T-helper 1 cell (primary cell): ENCODE data around the gene PSMB11.

Experiments used
- DNase-seq, 5 donors: peaks; one replicate each; pipeline ENCODE4 v3.0.0-alpha.2; 2012 to 2020

PSMB11 gene

DNA sequence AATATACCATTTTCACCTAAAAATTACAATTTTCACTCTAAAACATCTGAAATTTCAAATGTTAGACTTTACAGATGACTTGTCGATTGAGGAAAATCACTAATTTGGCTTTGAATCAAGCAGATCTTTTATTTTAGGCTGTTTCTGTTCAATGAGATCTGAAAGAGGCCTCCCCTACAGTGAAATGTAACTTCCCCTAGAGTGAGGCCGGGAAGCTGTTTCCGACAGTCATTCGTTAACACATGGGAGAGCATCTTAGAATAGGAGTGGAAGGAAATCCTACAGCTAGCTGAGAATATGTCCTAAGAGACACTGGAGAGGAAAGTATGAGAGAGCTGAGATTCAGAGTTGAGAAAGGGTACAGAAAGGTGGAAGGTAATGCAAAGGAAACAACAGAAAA is 26.4 kb upstream of the PSMB11 start:
- no peak for DNase-seq

DNA sequence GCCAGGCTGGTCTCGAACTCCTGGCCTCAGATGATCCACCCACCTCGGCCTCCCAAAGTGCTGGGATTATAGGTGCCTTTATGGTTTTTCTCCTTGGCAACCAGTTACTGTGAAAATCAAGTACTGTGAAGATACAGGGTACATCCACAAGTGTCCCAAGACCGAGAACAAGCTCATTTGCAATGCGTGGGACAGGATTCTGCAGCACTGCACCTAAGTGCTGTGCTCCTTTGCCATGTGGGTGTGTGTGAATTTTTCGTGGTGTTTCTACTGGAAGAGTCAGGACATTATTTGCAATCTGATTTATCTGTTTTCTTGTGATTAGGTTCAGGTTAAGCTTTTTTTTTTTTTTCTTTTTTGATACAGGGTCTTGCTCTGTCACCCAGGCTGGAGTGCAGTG is 24.9 kb upstream of the PSMB11 start:
- no peak for DNase-seq

DNA sequence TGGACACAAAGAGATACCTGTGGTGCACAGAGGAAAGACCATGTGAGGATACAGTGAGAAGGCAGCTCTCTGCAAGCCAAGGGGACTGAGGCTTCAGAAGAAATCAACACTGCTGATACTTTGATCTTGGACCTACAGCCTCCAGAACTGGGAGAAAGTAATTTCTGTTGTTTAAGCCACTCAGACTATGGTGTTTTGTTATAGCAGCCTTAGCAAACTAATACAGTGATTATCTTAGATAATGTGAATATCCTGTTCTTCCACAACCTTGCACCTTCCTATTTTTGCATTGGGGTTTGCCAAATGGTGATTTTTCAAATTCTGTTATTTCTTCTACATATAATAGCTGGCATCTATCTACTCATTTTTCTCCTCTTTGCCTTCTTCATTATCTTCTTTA is 23.9 kb upstream of the PSMB11 start:
- DNase-seq = no peak

DNA sequence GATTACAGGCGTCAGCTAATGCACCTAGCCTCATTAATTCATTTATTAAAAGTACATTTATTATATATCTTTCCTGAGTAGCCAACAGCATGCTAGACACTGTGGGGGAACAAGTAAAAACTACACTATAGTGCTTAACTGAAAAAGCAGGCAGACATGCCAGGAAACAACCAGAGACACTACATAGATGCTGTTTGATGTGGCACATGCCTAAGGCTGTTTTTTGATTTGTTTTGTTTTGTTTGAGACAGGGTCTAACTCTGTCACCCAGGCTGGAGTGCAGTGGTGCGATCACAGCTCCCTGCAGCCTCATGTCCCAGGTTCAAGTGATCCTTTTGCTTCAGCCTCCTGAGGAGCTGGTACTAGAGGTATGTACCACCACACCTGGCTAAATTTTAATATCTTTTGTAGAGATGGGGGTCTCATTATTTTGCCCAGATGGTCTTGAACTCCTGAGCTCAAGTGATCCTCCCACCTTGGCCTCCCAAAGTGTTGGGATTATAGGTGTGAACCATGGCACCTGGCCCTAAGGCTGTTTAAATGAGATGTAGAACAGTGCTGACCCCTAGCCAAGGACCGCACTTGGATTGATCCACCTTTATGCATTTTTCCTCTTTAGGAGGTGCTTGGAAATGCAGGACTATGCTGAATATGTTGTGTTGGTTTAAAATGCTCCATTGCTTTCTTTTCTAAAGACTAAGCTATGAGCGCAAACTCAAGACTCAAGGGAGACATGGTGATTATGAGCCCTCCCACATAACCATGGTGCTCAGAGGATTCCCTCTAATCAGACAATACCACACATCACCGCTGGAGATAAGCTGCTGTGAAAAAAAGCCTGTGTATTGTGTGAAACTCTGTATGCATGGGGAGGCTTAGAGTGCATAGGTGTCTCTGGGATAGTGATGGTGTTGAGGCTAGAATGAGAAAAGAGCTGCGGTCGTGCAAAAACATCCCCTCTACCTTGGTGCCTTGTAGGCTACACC is 21.6 kb upstream of the PSMB11 start:
- DNase-seq = no peak

DNA sequence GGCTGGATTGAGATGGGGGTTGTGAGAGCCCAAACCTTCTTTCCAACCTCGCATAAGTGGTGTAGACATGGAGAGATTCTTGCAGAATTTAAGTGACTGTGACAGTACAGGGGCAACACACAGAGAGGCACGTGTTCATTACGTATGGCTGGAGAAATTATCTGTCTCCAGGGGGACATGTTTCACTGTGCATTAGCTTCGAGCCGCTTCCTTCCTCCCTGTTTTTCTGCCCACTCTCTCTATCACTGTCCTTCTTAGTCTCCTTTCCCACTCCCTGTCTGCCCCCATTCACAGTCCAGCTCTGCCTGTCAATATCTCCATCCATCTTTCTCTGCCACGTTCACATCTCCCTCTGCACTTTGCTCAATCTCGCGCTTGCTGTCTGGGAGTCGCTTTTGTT is 20.6 kb upstream of the PSMB11 start:
- DNase-seq = no peak

DNA sequence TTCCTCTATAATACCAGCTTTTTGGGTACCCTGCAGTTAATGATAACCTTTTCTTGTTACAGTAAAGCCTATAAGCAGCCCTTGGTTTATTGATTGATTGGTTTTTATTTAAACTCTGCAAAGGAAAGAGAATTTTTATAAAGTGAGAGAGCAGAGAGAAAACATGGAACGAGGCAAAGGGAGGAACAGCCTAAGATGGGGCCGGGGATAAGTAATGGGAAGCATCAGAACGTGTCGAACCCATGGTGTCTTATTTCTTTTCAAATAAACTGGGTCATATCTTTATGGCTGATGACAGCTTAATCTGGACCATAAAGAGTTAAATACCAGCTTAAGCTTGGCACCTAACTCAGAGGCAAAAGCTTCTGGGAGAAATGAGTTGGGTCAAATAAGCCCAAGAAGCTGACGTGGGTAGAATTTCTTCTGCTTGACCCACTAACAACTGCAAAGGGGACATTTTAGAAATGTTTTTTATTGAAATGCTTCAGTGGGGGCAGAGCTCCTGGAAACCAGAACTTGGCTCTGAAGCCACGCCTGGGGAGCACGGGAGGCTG is 20.0 kb upstream of the PSMB11 start:
- no peak for DNase-seq

DNA sequence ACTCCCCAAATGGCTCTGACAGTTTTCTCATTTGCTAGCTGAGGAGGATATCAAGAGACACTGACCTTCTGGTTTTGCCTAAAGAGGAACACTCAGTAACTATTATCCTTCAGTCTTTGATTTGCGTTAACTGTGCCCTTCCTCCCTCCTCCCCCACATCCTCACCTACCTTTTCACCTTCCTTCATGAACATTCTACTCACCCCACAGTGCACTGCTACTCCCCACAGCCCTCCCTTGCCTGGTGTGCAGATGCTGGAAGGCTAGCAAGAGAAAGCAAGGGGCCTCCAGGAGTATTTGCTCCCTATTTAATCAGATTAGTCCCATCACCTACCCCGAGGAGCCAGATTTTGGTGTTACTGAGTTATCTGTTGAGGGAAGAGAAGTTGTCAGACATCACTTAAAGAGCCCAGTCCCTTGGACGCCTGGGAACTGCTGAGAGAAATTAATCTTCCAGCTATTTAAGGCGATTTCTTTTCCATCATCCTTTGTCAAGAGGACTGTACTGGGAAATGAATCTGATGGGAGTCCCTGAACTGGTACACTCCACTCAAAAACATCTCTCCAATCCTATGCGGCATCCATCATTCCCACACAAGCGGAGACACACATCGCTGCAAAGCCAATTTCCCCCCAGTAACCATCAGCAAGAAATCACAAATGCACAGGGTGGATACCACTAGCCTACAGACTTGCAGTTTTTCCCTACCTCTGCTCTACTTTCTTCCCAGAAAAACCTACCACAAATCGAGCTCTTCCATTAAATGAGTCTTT is 18.8 kb upstream of the PSMB11 start:
- DNase-seq = no peak

DNA sequence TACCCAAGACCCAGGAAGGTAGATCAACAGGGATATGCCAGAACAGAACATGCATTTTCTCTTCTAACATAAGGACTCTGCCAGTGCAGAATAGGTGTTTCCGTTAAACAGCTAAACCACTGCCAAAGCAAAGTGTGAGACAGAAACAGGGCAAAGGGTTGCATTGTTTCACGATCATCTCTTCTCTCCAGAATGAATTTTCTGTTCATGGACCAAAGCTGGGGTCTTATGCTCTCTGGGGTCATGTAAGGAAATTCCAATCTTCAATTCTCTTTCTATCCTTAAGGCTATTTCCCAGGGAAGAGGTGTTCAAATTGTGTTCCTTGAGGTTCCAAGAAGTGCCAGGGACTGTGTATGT is 18.2 kb upstream of the PSMB11 start:
- no peak for DNase-seq

DNA sequence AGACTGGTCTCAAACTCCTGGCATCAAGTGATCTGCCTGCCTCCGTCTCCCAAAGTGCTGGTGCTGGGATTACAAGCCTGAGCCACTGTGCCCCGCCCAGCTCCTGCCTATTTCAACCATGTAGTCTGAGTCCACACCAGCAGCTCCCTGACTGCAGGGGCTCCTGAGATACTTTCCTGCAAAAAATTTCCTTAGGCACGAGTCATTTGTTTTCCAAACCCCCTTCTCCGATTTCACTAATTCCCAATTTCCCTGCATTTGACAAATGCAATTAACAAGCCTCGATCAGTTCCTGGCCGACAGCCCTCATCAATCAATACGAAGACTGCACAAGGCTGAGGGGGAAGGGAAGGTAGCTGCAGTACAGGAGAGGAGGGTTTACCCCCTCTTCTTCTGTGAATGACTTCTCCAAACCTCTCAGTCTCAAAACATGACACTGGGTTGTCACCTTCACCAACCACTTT is 17.4 kb upstream of the PSMB11 start:
- no peak for DNase-seq

DNA sequence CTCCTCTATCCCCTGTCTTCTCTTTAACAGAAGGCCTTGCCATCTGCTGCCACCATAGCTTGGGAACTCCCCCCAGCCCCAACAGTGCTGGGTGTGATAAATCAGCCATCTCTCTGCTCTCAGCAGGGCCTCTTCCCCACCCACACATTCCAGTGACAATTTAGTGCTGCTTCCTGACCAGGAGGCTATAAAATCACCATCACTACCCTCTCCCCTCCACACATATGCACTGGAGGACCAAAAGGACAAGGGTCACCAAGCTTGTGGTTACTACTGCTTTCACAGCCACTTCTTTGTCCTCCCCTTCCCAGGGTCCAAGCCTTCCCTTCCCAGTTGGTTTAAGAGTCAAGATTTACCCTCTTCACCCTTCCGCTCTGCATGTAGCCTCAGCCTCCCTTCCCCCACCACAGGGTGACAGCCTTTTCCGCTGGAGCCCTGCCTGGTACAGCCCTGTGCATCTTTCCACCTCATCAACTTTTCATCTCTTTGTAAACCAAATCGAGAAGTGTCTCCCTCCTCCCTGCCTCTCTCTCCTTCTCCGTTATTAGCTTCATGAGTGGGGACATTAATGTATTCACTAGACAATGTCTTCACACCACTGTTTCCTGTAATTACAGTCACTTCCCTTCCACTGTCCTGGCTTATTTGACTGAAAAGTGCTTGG is 16.7 kb upstream of the PSMB11 start:
- no peak for DNase-seq

DNA sequence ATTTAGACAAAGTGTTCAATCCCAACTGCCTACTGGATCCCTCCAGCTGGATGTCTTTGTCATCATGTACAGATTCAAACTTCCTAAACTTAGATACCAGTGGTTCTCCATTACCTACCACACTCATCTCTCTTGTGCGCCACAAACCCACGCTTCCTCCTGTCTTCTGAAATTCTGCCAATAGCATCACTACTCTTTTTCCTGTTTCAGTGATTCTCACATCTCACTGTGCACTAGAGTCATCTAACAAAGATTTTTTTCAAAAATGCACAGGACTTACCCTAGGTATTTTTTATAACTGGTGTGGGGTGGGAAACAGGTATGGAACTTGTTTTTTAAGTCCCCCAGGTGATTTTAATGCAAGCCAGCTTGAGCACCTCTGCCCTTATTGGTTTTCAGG is 13.2 kb upstream of the PSMB11 start:
- peak in 2 of 5 donors; percentile 8 to 27 for DNase-seq

DNA sequence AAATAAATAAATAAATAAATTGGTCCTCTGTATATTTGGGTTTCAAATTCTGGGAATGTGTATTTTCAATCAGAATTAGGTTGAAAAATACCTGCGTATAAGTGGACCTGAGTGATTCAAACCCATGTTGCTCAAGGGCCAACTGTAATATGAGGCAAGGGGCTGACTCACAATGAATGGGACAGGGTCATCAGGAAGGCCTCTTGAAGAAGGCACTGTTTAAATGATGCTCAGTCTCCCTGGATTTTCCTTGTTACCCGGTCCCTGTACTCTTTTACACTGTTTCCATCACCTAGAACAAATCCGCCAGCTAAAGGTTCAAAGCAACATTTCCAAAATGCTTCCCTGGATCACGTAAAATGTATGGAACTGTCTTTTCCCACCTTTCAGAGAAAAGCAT is 11.1 kb upstream of the PSMB11 start:
- no peak for DNase-seq

DNA sequence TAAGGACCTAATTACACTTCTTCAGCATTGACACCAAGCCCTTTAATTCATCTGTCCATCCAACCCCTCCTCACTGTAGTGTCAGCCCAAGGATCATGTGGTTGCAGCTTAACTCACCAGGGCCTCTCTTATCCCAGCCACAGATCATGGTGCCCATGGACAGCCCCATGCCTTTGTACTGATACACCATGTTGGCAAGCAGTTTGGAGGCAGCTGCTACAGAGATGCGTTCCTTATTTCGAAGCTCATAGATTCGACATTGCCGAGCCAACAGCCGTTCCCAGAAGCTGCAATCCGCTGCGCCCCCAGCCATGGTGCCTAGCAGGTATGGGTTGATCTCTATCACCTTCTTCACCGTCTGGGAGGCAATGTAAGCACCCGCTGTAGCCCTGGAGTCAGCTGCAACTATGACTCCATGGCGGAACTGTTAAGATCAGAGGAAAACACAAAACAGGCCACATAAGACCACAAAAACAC is 8.7 kb upstream of the PSMB11 start:
- no peak for DNase-seq

DNA sequence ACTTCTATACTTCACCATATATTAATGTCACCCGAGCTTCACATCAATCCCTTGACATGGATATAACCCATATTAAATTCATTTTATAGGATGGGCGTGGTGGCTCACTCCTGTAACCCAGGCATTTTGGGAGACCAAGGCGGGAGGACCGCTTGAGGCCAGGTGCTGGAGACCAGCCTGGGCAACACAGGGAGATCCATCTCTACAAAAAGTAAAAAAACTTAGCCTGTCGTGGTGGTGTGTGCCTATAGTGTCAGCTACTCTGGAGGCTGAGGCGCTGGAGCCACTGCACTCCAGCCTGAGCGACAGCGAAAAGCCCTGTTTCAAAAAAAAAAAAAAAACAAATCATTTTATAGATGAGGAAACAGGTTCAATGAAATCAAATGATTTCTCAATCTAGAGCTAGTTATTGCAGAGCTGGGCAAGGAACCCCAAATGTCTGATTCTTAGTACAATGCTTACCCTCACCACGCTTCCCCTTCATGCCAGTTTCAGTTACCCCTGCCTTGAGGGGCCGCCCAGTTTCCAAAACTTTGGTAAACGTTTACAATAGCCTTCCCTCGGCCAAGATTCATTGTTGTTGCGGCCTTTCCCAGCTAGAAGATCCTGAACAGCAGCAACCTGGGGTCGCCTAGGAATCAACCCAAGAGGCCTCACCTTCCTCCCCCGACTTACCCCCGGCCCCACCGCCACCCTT is 8.1 kb upstream of the PSMB11 start:
- DNase-seq = no peak

DNA sequence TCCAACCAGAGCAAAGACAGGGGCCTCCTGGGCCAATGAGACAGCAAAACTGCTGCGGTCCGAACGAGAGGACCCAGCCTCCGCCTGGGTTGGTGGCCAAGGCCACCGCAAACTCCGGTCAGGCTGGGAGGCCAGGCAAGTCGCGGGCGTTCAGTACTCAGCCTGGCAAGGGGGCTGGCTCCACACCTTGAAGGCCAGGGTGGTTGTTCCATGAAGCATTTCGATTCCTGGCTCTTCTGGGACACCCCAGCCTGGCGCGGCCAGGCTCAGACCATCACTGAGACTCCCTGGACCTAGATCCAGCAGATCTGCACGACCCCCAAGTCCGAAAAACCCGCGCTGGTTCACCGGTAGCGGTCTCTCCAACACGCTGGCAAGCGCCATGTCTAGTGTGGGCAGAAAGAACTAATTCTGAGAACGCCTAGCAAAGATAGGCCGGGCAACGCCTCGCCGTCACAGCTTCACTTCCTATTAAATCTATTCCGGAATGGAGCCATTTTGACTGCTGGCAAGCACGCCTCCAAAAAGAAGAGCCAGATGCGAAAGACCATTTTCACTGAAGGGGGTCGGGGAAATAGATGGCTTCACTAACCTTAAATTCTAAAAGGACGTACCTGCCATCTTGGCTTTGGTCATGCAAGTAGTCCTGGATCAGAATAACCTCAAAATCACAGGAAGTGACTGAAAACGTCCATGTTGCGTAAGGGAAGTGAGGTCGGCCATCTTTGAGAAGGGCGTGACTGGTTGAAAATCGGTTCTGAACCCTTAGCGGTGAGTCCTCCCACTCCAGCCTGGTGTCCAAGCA is 7.3 kb upstream of the PSMB11 start, which contains the start of gene PSMB5:
Gene PSMB5, minus strand, starts transcription at position 403 of the 805 bp plus-strand sequence. Its CDS starts 19 bp downstream, at position 384.
- peak; percentile 67 to 96 (median 81) for DNase-seq

DNA sequence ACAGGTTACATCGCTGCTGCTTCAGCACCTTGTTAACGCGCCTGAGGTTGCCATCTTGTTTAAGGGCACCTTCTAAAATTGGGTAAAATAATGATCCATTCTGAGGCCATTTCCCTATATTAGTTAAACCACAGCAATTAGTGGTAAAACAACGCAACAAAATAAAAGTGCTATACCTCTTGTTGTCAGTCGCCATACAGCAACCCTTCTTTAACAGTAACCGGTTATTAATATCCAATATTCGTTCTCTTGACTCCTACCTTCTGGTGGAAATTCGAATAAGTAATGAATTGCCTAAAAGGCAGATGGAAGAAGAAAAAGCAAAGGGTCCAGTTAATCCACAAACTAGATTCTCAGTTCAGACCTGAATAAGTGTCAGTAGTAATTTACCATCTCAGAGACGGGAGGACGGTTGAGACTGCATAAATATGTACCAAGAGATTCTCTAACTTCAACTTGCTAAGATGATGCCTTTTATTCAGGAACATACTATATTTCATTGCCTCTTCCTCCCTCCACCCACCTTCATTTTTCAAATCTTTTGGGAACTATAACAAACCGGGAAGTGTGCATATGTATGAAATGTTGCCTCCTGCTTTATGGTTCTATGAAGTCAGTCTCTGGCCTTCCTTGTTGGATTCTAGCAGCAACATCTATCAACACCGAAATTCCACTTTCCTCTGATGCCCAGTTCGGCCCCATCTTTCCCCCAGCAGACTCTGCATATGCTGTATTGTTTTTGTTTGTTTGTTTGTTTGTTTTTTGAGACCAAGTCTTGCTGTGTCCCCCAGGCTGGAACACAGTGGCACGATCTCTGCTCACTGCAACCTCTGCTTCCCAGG is 6.5 kb upstream of the PSMB11 start:
- no peak for DNase-seq

DNA sequence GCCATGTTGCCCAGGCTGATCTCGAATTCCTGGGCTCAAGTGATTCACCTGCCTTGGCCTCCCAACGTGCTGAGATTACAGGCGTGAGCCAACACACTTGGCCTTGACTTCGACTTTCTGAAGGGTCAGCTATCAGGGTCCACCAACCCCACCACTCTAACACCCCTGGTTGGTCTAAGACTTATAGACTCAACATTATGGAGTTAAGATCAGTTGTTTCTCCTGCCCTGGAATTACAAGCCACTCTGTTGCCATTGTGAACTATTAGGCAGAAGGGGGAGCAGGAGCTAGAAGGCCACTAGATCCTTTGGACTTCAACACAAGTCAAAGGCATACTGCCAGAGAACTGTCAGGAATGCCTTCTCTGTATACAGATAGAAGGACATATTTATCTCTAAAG is 1.9 kb upstream of the PSMB11 start:
- no peak for DNase-seq

DNA sequence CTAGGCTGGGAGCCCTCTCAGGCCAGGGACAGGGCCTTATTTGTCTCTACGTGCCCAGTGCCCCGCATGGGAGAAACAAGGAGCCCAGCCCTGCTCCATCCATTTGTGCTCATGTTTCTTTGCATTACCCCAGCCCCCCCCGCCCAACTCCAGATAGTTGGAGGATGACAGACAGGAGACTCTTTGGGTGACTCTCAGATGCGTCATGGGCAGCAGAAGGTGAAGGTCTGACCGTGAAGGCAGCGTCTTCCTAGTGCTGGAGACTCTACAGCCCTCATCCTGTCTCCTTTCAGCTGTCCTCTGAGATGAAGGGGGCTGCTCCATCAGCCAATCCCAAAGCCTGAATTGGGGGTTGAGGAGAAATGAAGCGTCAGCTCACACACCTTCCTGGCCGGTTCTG is 283 bp upstream of the PSMB11 start:
- DNase-seq = no peak

DNA sequence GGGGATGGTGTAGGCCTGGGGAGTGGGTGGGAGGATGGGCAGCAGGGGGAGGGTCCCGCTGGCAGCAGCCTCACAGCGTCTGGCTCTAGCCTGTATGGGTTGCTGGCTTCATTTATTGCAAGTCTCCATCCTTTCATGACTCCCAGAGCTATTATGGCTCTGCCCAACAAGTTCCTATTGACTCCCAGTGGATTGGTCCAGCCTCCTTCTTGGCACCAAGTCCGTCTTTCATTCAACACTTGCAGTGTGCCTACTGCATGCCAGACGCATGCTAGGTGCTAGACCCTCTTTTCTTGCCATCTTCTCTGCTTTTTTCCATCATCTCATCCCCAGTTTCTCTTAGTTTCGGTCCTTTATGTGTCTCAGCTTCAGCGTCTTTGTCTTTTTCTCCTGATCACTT is 1.1 kb downstream of the PSMB11 start:
- no peak for DNase-seq

DNA sequence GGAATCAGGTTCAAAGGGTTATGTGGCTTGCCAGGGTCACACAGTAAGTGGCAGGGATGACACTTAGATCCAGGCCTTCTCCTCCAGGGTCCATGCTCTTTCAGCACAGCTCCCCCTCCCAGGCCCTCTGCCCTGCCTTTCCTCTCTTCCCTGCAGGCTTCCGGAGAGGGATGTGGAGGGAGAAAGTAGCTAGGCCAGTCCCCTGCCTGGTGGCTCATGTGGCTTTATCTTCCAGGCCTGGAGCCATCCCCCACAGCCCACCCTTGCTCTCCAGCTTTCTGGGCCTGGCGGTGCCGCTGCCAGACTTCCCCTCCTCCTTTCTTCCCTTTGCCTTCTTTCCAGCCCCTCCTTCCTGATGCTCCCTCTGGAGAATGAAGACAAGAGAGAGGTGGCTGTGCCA is 1.7 kb downstream of the PSMB11 start:
- no peak for DNase-seq
